ENCODE results near the gene FBL.

DNA sequence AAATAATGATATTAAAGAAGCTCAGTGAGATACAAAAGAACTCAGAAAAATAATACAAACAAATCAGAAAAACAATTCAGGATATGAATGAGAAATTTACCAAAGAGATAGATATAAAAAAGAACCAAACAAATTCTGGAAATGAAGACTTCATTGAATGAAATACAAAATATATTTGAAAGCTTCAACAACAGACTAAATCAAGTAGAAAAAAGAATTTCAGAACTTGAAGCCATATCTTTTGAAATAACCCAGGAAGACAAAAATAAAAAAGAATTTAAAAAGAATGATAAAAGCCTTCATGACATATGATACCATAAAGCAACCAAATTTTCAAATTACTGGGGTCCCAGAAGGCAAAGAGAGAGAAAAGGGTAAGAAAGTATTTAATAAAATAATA is 57.9 kb downstream of the FBL start:
- TF ChIP-seq CTCF (IDR thresholded peaks at IDR 0.05), result no peak
- no peak for TF ChIP-seq POLR2A (IDR thresholded peaks at IDR 0.05)
- no peak for TF ChIP-seq POLR2AphosphoS5 (IDR thresholded peaks at IDR 0.05)

Measured in prostate gland (tissue), 2 donors.